Neutrophil (primary cell): ENCODE results near the gene BUD23.

ENCODE experiments used
- H3K27ac ChIP-seq: fragments of 200-600 bp; sonication (generic); 2 replicates; pipeline ENCODE4 v1.5.1; 2016; ENCODE audit warnings: mild to moderate bottlenecking, moderate library complexity
- H3K27me3 ChIP-seq: fragments of 200-600 bp; sonication (generic); 2 replicates; pipeline ENCODE4 v1.6.0; 2016; ENCODE audit warnings: mild to moderate bottlenecking
- H3K36me3 ChIP-seq: fragments of 200-600 bp; sonication (generic); 2 replicates; pipeline ENCODE4 v1.5.1; 2017
- H3K4me1 ChIP-seq, 2 experiments: fragments of 200-600 bp in 1 of 2; sonication (generic) in 1 of 2; 1 replicate in 1 of 2; 2 replicates in 1 of 2; pipeline versions ENCODE4 v1.5.1 to v1.6.1; 2013 to 2016; ENCODE audit warnings: low read depth in 1 of 2, low read length in 1 of 2, mild to moderate bottlenecking in 1 of 2, moderate library complexity in 1 of 2; ENCODE audit not compliant: control insufficient read depth in 1 of 2, insufficient read depth in 1 of 2
- H3K4me3 ChIP-seq, 2 experiments: fragments of 200-600 bp in 1 of 2; sonication (generic) in 1 of 2; 1 replicate in 1 of 2; 2 replicates in 1 of 2; pipeline ENCODE4 v1.5.1; 2013 to 2016; ENCODE audit warnings: low read depth in 1 of 2, low read length in 1 of 2, mild to moderate bottlenecking in 1 of 2, moderate library complexity in 1 of 2
- H3K9me3 ChIP-seq: fragments of 200-600 bp; sonication (generic); 2 replicates; pipeline ENCODE4 v1.5.1; 2016
- TF ChIP-seq, protein P1 (sequence below): fragments of 200-600 bp; sonication (generic); IDR thresholded peaks from 2 replicates; pipeline ENCODE4 v1.5.1; 2016; ENCODE audit warnings: antibody characterized with exemption

BUD23 gene

DNA sequence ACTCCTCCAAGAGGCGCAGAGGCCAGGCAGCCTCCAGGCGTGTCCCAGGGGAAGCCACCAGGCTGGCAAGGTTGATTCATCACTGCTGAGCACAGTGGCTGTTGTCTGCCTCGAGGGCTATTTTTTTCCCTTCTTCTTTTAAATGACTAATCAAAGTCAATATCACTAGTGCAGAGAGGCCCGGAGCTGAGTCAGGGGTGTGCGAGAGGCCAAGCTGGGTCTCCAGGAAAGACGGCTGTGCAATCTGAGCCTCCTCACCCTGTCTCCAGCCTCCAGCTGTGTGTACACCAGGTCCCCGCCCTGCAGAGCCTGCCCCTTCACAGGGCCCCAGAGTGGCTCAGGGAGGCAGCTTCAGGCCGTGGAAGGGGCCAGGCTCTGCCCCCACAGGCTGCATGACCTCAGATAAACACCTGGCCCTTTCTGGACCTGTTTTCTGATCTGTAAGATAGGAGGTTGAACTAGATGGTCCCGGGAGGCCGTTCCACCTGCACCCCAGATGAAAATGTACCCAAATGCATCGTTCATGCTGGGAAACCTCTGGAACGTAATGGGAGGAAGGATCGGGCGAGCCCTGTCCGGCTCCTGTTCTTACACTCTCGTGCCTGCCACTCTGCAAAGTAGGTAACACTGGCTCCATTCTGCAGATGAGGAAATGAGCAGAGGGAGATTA, 32.4 kb downstream of the BUD23 start:
- Histone ChIP-seq H3K4me3 (no peak overlapping the region), H3K36me3 (no peaks in the 10 kb centered on the region), H3K4me1 (peaks cover 25 to 27% of the 10 kb centered on the region in 2 experiments), H3K9me3 (no peaks in the 10 kb centered on the region), H3K27me3 (peaks cover 100% of the 10 kb centered on the region), H3K27ac (no peak overlapping the region)
- TF ChIP-seq, protein P1, sequence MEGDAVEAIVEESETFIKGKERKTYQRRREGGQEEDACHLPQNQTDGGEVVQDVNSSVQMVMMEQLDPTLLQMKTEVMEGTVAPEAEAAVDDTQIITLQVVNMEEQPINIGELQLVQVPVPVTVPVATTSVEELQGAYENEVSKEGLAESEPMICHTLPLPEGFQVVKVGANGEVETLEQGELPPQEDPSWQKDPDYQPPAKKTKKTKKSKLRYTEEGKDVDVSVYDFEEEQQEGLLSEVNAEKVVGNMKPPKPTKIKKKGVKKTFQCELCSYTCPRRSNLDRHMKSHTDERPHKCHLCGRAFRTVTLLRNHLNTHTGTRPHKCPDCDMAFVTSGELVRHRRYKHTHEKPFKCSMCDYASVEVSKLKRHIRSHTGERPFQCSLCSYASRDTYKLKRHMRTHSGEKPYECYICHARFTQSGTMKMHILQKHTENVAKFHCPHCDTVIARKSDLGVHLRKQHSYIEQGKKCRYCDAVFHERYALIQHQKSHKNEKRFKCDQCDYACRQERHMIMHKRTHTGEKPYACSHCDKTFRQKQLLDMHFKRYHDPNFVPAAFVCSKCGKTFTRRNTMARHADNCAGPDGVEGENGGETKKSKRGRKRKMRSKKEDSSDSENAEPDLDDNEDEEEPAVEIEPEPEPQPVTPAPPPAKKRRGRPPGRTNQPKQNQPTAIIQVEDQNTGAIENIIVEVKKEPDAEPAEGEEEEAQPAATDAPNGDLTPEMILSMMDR = no peak

DNA sequence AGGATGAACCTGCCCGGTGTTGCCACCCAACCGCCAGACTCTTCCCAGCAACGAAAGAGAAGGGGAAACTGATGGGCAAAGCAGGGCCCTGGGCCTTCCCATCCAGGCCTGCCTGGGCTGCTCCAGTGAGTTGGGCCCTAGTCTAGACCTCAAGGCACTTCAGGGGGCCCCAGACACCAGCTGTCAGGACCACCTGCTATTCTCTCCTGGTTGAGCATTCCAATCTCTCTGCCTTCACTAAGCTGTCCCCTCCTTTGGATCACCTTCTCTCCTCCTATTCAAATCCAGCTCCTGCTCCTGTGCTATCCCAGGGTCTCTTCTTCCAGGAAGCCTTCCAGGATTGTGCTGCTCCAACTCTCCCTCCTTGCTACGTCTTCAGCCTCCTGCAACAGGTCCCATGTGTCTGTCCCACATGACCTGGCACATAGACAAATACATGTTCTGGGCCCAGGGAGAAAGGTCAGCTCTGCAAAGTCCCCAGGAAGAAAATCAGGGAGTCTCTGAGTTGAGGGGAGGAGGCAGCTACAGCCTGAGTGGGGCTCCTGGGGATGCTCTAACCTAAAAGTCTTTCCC, 33.0 kb downstream of the BUD23 start:
- Histone ChIP-seq H3K9me3 (no peaks in the 10 kb centered on the region), H3K27me3 (peaks cover 100% of the 10 kb centered on the region), H3K4me3 (no peak overlapping the region), H3K36me3 (no peaks in the 10 kb centered on the region), H3K27ac (no peak overlapping the region), H3K4me1 (peaks cover 25 to 27% of the 10 kb centered on the region in 2 experiments)
- TF ChIP-seq, protein P1 = no peak

DNA sequence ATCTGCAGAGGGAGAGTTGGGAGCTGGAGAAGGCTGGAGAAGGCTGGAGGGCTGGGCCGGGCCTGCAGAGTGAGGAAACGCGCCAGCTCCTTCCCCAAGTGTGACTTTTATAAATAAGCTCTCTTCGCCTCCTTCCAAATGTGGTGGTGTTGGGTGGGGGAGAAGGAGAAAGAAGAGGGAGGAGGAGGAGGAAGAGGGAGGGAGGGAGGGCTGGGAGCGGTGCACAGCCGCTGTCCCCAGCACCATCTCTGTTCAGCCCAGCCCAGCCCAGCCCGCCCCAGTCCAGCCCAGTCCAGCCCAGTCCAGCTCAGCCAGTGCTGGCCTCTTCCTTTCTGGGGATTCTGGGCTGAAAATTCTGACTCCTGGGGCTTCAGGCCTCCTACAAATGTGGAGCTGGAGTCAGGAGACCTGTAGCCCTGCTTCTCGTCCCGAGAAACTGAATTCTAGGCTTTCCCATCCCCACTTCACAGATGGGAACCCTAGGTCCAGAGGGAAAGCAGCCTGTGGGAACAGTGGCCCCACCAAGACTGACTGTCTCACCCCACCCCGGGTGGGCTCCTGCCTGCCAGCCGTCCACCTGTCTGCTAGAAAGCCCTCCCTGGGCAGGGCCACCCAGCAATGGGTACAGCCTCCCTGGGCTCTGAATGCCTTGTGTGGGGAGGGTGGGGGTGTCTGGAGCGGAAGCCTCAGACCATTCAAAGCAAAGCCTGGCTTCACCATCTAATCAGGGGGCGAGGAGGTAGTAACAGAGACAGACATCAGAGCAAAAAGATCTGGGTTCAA, 33.8 kb downstream of the BUD23 start:
- no peak overlapping the region for H3K27ac ChIP-seq
- H3K27me3 ChIP-seq = peaks cover 100% of the 10 kb centered on the region
- no peaks in the 10 kb centered on the region for H3K9me3 ChIP-seq
- peaks cover 25 to 27% of the 10 kb centered on the region in 2 experiments for H3K4me1 ChIP-seq
- peak overlapping the region in 1 of 2 experiments; percentile 54 for H3K4me3 ChIP-seq
- no peaks in the 10 kb centered on the region for H3K36me3 ChIP-seq
- TF ChIP-seq, protein P1 = no peak

DNA sequence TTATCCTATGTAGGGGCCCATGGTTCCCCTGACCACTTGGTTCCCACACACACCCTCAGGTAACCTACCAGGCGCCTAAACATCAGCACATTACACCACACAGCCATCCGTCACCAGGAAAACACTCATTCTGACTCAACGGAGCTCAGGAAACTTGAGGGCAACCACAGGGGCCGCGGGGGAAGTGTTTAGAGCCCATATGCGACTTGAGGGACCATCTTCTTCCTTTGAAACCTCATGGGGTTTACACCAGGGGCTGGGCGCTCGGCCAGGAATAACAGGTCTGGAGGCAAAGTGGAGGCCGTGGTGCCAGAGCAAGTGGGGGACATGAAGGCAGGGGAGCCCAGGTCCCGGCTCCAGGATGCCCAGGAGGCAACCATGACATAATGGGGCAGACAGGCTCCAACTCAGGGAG, 34.6 kb downstream of the BUD23 start:
- H3K4me3 ChIP-seq = peak overlapping the region; percentile 54 to 61
- no peaks in the 10 kb centered on the region for H3K36me3 ChIP-seq
- no peak overlapping the region for H3K27ac ChIP-seq
- TF ChIP-seq, protein P1 = no peak
- no peaks in the 10 kb centered on the region for H3K9me3 ChIP-seq
- peaks cover 100% of the 10 kb centered on the region for H3K27me3 ChIP-seq
- H3K4me1 ChIP-seq = peaks cover 25 to 27% of the 10 kb centered on the region in 2 experiments

DNA sequence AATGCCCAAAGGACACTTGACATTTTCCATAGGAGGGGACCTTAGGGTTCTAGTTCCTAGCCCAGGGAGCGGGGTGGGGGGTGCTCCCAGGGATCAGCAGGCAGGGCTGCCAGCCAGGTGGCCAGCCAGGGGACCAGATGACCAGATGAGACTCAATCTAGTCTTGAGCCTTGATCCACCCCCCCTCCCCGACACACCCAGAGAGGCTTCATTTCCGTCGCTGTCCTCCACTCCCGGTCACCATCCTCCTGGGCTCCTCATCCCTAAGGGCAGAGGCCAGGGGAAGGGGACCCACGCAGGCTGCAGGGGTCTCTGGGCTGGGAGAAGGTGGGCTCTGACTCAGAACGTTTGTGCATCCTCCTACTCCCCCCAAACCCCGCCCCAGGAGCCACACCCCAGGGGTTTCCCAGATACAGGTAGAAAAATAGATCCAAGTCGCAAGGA, 35.1 kb downstream of the BUD23 start:
- H3K27ac ChIP-seq = no peak overlapping the region
- no peaks in the 10 kb centered on the region for H3K36me3 ChIP-seq
- peak overlapping the region; percentile 54 to 61 for H3K4me3 ChIP-seq
- peaks cover 25 to 27% of the 10 kb centered on the region in 2 experiments for H3K4me1 ChIP-seq
- TF ChIP-seq, protein P1 = no peak
- H3K9me3 ChIP-seq = no peaks in the 10 kb centered on the region
- peaks cover 98% of the 10 kb centered on the region for H3K27me3 ChIP-seq
